Esophagus squamous epithelium (tissue), 4 donors: ENCODE results near the gene TGFBR3L.

ENCODE experiments used
- CTCF ChIP-seq, 6 experiments: fragments of 450-650 bp in 4 of 6; fragments of 200-600 bp in 2 of 6; sonication (generic) in 2 of 6; IDR thresholded peaks; one replicate each; pipeline ENCODE4 v1.5.1; 2016 to 2019; ENCODE audit warnings: antibody characterized with exemption in 6 of 6, mild to moderate bottlenecking in 4 of 6, moderate library complexity in 4 of 6
- POLR2A ChIP-seq, 4 donors: fragments of 450-650 bp; IDR thresholded peaks; one replicate each; pipeline ENCODE4 v1.6.1; 2017; ENCODE audit warnings: antibody characterized with exemption in 4 of 4, mild to moderate bottlenecking in 4 of 4, moderate library complexity in 3 of 4

GRCh38 chr19:7874076-7874896 lies 40.3 kb upstream of the TGFBR3L start, which contains the start of gene PRR36:
- TF ChIP-seq CTCF (IDR thresholded peaks at IDR 0.05) (no peak), POLR2A (IDR thresholded peaks at IDR 0.05) (no peak)
